IMR-90 (cell line): ENCODE data around the gene XPR1.

Experiments
- MAFK ChIP-seq: IDR thresholded peaks from 2 replicates; pipeline ENCODE4 v1.6.1; 2012; ENCODE audit warnings: low read depth, low read length, improper control_type of control experiment
- POLR2A ChIP-seq: IDR thresholded peaks from 2 replicates; pipeline ENCODE4 v1.6.1; 2012; ENCODE audit warnings: mild to moderate bottlenecking, low read depth, low read length
- RAD21 ChIP-seq: IDR thresholded peaks from 2 replicates; pipeline ENCODE4 v1.6.1; 2012; ENCODE audit warnings: low read length, improper control_type of control experiment
- RCOR1 ChIP-seq: IDR thresholded peaks from 2 replicates; pipeline ENCODE4 v1.6.1; 2012; ENCODE audit warnings: mild to moderate bottlenecking, low read length, improper control_type of control experiment; ENCODE audit not compliant: insufficient replicate concordance
- TF ChIP-seq, protein P1 (sequence below): conservative IDR thresholded peaks from 2 replicates; pipeline ENCODE4 v1.5.1; 2012; ENCODE audit warnings: mild to moderate bottlenecking, low read depth, low read length, improper control_type of control experiment

DNA sequence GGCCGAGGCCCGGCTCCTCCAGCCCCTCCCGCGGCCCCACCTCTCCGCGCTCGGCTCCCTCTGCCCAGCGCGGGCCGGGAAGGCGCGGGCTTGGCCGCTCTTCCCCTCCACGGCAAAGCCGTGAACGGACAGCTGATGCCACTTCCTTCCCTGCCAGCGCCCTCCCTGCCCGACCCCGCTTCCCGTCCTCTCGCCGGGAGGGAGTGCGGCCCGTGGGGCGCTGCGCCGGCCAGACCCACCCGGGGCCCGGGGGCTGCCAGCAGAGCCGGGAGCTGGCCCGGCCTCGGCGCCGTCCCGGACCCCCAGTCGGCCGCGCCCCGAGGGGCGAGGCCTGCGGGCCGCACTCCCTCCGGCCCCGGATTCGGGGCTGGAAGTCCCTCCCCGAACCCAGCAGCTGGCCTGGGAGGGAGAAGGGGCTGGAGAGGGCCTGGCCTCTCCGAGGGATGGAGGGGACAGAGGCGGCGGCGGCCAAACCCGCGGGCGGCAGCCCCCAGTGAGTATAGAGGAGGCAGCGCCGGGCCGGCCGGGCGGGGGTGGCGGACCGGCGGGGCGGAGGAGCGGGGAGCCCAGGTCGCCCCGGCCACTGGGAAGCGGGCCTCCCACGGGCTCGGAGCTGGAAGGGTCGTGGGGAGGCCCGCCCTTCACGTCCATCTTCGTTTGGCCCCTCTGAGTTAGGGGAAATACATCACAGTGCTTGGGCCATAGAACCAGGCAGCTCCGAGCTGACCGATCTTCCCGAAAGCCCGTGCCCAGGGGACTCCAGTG is 281.2 kb downstream of the XPR1 start, which contains the start of gene KIAA1614:
- TF ChIP-seq RAD21, result no peak
- TF ChIP-seq POLR2A, result peak; percentile 36; the same call in 1 of the 2 replicates
- TF ChIP-seq, protein P1, sequence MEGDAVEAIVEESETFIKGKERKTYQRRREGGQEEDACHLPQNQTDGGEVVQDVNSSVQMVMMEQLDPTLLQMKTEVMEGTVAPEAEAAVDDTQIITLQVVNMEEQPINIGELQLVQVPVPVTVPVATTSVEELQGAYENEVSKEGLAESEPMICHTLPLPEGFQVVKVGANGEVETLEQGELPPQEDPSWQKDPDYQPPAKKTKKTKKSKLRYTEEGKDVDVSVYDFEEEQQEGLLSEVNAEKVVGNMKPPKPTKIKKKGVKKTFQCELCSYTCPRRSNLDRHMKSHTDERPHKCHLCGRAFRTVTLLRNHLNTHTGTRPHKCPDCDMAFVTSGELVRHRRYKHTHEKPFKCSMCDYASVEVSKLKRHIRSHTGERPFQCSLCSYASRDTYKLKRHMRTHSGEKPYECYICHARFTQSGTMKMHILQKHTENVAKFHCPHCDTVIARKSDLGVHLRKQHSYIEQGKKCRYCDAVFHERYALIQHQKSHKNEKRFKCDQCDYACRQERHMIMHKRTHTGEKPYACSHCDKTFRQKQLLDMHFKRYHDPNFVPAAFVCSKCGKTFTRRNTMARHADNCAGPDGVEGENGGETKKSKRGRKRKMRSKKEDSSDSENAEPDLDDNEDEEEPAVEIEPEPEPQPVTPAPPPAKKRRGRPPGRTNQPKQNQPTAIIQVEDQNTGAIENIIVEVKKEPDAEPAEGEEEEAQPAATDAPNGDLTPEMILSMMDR, result no peak
- TF ChIP-seq RCOR1, result no peak
- TF ChIP-seq MAFK, result no peak
